Tibial nerve (tissue), 4 donors: Measurements from ENCODE around the gene CEACAM3. TPM values are rescaled to one million over a fixed set of nuclear protein-coding genes. Genes with fewer than 3 reads are reported as not detected.
A peak's percentile ranks its signal among the peaks of the same experiment; 100 is the strongest.

Experiments used
- DNase-seq, 2 donors: peaks; one replicate each; pipeline ENCODE4 v3.0.0-alpha.2; 2019; ENCODE audit warnings: low spot score in 2 of 2
- H3K27ac ChIP-seq, 4 donors: fragments of 200-600 bp; sonication (generic) in 3 of 4; one replicate each; pipeline ENCODE4 v1.5.1; 2017 to 2019; ENCODE audit warnings: mild to moderate bottlenecking in 1 of 4
- H3K27me3 ChIP-seq, 2 donors: fragments of 200-600 bp; sonication (generic) in 1 of 2; one replicate each; pipeline versions ENCODE4 v1.5.1 to v1.6.0; 2017 to 2019
- H3K36me3 ChIP-seq, 3 donors: fragments of 200-600 bp; sonication (generic); one replicate each; pipeline ENCODE4 v1.5.1; 2018 to 2019
- H3K4me1 ChIP-seq, 4 donors: fragments of 200-600 bp; sonication (generic) in 3 of 4; one replicate each; pipeline ENCODE4 v1.5.1; 2017 to 2019
- H3K4me3 ChIP-seq, 4 donors: fragments of 200-600 bp; sonication (generic) in 3 of 4; one replicate each; pipeline ENCODE4 v1.5.1; 2017 to 2019; ENCODE audit warnings: mild to moderate bottlenecking in 1 of 4, moderate library complexity in 1 of 4
- H3K9me3 ChIP-seq, 4 donors: fragments of 200-600 bp; sonication (generic) in 3 of 4; one replicate each; pipeline ENCODE4 v1.5.1; 2017 to 2019
- EP300 ChIP-seq, 2 donors: sonication (generic); formaldehyde crosslinking; IDR thresholded peaks; one replicate each; pipeline ENCODE4 v1.6.1; 2017; ENCODE audit warnings: antibody characterized with exemption in 2 of 2, mild to moderate bottlenecking in 1 of 2
- POLR2A ChIP-seq, 2 donors: fragments of 450-650 bp; IDR thresholded peaks; one replicate each; pipeline ENCODE4 v1.6.1; 2017; ENCODE audit warnings: antibody characterized with exemption in 2 of 2, mild to moderate bottlenecking in 2 of 2, moderate library complexity in 2 of 2
- WGBS, 2 donors: methylation state at CpG; one replicate each; pipeline ENCODE4 v1.1.5; 2018; 5-methylcytosine and 5-hydroxymethylcytosine counted together
- total RNA-seq, 4 donors: library from RNA; depleted of rRNA; stranded (reverse); fragments of >200 nt; gene quantifications; one replicate each; pipeline ENCODE4 v1.1.0, GENCODE V29; 2016
- TF ChIP-seq, protein P1 (sequence below), 5 experiments: fragments of 200-600 bp in 3 of 5; fragments of 450-650 bp in 2 of 5; sonication (generic) in 3 of 5; IDR thresholded peaks; one replicate each; pipeline ENCODE4 v1.5.1; 2016 to 2019; ENCODE audit warnings: antibody characterized with exemption in 5 of 5, mild to moderate bottlenecking in 3 of 5, moderate library complexity in 2 of 5

Gene CEACAM3
- total RNA-seq, 4 donors from 2014 or later, result 1.0 TPM; not detected in 3

- TF ChIP-seq, protein P1, sequence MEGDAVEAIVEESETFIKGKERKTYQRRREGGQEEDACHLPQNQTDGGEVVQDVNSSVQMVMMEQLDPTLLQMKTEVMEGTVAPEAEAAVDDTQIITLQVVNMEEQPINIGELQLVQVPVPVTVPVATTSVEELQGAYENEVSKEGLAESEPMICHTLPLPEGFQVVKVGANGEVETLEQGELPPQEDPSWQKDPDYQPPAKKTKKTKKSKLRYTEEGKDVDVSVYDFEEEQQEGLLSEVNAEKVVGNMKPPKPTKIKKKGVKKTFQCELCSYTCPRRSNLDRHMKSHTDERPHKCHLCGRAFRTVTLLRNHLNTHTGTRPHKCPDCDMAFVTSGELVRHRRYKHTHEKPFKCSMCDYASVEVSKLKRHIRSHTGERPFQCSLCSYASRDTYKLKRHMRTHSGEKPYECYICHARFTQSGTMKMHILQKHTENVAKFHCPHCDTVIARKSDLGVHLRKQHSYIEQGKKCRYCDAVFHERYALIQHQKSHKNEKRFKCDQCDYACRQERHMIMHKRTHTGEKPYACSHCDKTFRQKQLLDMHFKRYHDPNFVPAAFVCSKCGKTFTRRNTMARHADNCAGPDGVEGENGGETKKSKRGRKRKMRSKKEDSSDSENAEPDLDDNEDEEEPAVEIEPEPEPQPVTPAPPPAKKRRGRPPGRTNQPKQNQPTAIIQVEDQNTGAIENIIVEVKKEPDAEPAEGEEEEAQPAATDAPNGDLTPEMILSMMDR (IDR thresholded peaks at IDR 0.05), result no peak
- no peak for TF ChIP-seq EP300 (IDR thresholded peaks at IDR 0.05)
- no peak for TF ChIP-seq POLR2A (IDR thresholded peaks at IDR 0.05)
- Histone ChIP-seq H3K27ac (peak overlapping the region; percentile 85 to 98 (median 93)), H3K27me3 (peaks cover 0 to under 1% of the 10 kb centered on the region in 2 donors), H3K9me3 (no peaks in the 10 kb centered on the region), H3K4me3 (peak overlapping the region; percentile 66 to 98 (median 94)), H3K4me1 (peaks cover 3 to 51% (median 32%) of the 10 kb centered on the region in 4 donors), H3K36me3 (peaks cover 0 to 44% (median 0%) of the 10 kb centered on the region in 3 donors)
- 0 to 2% methylated on average over 25 to 33 of the region's 45 CpGs for WGBS, 2 donors
- no peak for DNase-seq
Measured at GRCh38 chr19:41860419-41861115, 64.2 kb downstream of the CEACAM3 start.

Other genes with a start within 250 kb of the CEACAM3 start
- gene CEACAM21, start 220.4 kb upstream of the CEACAM3 start, total RNA-seq, result 1 to 10 TPM in 1 of 4 donors, under 1 TPM in 2, not detected in 1; 0.60 to 2.2 (median 0.87) TPM
- gene CEACAM4, start 169.5 kb upstream of the CEACAM3 start, total RNA-seq, result 1 to 10 TPM in 2 of 4 donors, under 1 TPM in 1, not detected in 1; 0.60 to 1.7 (median 1.6) TPM
- gene CEACAM7, start 108.3 kb upstream of the CEACAM3 start, total RNA-seq, result not detected
- gene CEACAM5, start 88.0 kb upstream of the CEACAM3 start, total RNA-seq, result not detected
- gene CEACAM6, start 41.1 kb upstream of the CEACAM3 start, total RNA-seq, result not detected
- gene LYPD4, start 48.1 kb downstream of the CEACAM3 start, total RNA-seq, result not detected
- gene DMRTC2, start 48.5 kb downstream of the CEACAM3 start, total RNA-seq, result not detected
- 1,000 to 10,000 TPM in 2 of 4 donors, 100 to 1,000 TPM in 2; 835 to 1,204 (median 1,038) TPM for gene RPS19, start 63.7 kb downstream of the CEACAM3 start, total RNA-seq
- not detected for gene CD79A, start 80.7 kb downstream of the CEACAM3 start, total RNA-seq
- gene ARHGEF1, start 86.6 kb downstream of the CEACAM3 start, total RNA-seq, result 100 to 1,000 TPM in 3 of 4 donors, 10 to 100 TPM in 1; 68.4 to 225 (median 121) TPM
- under 1 TPM in 3 of 4 donors, not detected in 1; 0.30 to 0.59 (median 0.42) TPM for gene ERFL, start 131.9 kb downstream of the CEACAM3 start, total RNA-seq
- 100 to 1,000 TPM; 168 to 206 (median 199) TPM for gene RABAC1, start 162.7 kb downstream of the CEACAM3 start, total RNA-seq
- gene ATP1A3, start 197.6 kb downstream of the CEACAM3 start, total RNA-seq, result not detected